KMS-11 (cell line): ENCODE data around the gene BRD4.

Experiments
- H2AFZ ChIP-seq: fragments of 200-600 bp; sonication (generic); 2 replicates; pipeline ENCODE4 v1.6.1; 2016; ENCODE audit warnings: antibody characterized with exemption, mixed run types, low read depth
- H3K27ac ChIP-seq: fragments of 200-600 bp; sonication (generic); 2 replicates; pipeline ENCODE4 v1.6.1; 2016; ENCODE audit warnings: mild to moderate bottlenecking, mixed run types
- H3K27me3 ChIP-seq: fragments of 200-600 bp; sonication (generic); 2 replicates; pipeline ENCODE4 v1.6.1; 2017; ENCODE audit warnings: mild to moderate bottlenecking, low read depth, mixed run types, moderate library complexity; ENCODE audit not compliant: insufficient read depth
- H3K36me3 ChIP-seq: fragments of 200-600 bp; sonication (generic); 2 replicates; pipeline ENCODE4 v1.6.1; 2017; ENCODE audit warnings: mild to moderate bottlenecking, mixed run types; ENCODE audit not compliant: insufficient read depth
- H3K4me1 ChIP-seq: fragments of 200-600 bp; sonication (generic); 2 replicates; pipeline ENCODE4 v1.6.1; 2016; ENCODE audit warnings: mild to moderate bottlenecking, low read depth, mixed run types; ENCODE audit not compliant: poor library complexity, severe bottlenecking
- H3K4me2 ChIP-seq: fragments of 200-600 bp; sonication (generic); 2 replicates; pipeline ENCODE4 v1.7.0; 2016; ENCODE audit warnings: mild to moderate bottlenecking, mixed run types
- H3K4me3 ChIP-seq: fragments of 200-600 bp; sonication (generic); IDR thresholded peaks from 2 replicates; pipeline ENCODE4 v1.6.1; 2017; ENCODE audit warnings: low read depth, low read length, mixed read lengths; ENCODE audit not compliant: insufficient read depth
- H3K79me2 ChIP-seq: fragments of 200-600 bp; sonication (generic); 2 replicates; pipeline ENCODE4 v1.6.1; 2016; ENCODE audit warnings: low read depth, mixed run types; ENCODE audit not compliant: insufficient read depth
- H3K9ac ChIP-seq: fragments of 200-600 bp; sonication (generic); 2 replicates; pipeline ENCODE4 v1.6.1; 2016; ENCODE audit warnings: mild to moderate bottlenecking, mixed run types
- H4K20me1 ChIP-seq: fragments of 200-600 bp; sonication (generic); 2 replicates; pipeline ENCODE4 v1.6.1; 2016; ENCODE audit warnings: mild to moderate bottlenecking, mixed run types; ENCODE audit not compliant: insufficient read depth
- CTCF ChIP-seq: fragments of 200-600 bp; sonication (generic); conservative IDR thresholded peaks from 2 replicates; pipeline ENCODE4 v1.6.1; 2017; ENCODE audit warnings: low read depth, mild to moderate bottlenecking, antibody characterized with exemption, low read length, moderate library complexity, mixed read lengths

Gene BRD4

DNA sequence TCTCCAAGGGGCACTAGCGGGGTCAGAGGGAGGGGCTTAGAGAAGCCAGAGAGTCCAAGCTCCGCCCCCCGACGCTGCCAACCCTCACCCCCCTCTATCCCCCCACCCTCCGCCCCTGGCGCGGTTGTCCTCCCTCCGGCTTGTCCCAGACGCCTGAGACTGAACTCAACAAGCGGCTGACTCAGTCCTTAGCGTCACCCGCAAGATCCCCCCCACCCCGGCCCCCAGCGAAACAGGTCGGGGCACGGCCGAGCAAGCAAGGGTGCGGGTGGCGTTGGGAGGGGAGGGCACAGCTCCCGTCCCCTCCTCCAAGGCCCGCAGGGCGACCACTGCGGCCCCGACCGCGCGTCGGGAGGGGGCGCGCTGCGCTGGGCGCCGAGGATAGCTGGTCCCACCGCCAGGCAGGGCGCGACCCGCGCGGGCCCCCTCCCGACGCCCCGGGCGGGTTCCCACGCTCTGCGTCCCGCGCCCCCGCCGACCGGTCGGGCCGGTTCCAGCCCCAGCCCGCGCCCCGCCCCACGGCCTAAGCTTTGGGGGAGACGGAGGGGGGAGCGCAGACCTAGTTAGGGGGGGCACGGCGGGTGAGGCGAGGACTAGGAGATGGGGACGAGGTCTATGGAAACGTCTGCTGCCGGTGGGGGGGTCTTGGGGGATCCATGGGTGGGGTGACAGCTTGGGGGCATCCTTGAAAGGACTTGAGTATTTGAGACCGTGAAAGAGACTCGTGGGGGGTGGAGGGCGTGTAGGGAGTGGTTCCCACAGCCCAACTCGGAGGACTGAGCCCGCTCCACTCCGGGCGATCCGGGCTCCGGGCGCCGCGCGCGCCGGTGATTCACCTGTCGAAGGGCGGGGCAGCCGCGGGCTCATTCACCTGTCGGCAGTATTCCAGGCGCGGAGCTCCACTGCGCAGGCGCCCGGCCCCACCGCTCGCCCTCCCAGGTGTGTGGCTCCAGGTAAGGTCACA is 136.7 kb downstream of the BRD4 start:
- Histone ChIP-seq H3K4me1 (no peaks in the 10 kb centered on the region), H3K4me3 (no peak overlapping the region), H3K4me2 (no peak overlapping the region), H3K27me3 (peaks cover 13% of the 10 kb centered on the region; the same call in 1 of the 2 replicates), H3K36me3 (no peaks in the 10 kb centered on the region), H2AFZ (no peak overlapping the region), H3K27ac (no peak overlapping the region), H4K20me1 (no peaks in the 10 kb centered on the region), H3K79me2 (no peaks in the 10 kb centered on the region), H3K9ac (no peak overlapping the region)
- TF ChIP-seq CTCF, result no peak

GRCh38 chr19:15194938-15195337 is 137.4 kb downstream of the BRD4 start:
- no peak overlapping the region for H3K27ac ChIP-seq
- no peak overlapping the region for H3K4me2 ChIP-seq
- no peaks in the 10 kb centered on the region for H3K79me2 ChIP-seq
- H2AFZ ChIP-seq, result no peak overlapping the region
- H3K4me1 ChIP-seq, result no peaks in the 10 kb centered on the region
- no peak for TF ChIP-seq CTCF
- peaks cover 20% of the 10 kb centered on the region; the same call in 1 of the 2 replicates for H3K27me3 ChIP-seq
- H3K4me3 ChIP-seq, result no peak overlapping the region
- no peaks in the 10 kb centered on the region for H3K36me3 ChIP-seq
- no peak overlapping the region for H3K9ac ChIP-seq
- no peaks in the 10 kb centered on the region for H4K20me1 ChIP-seq

GRCh38 chr19:15191982-15192381 is 140.4 kb downstream of the BRD4 start:
- Histone ChIP-seq H3K36me3 (no peaks in the 10 kb centered on the region), H3K79me2 (no peaks in the 10 kb centered on the region), H3K4me1 (no peaks in the 10 kb centered on the region), H2AFZ (no peak overlapping the region), H3K9ac (no peak overlapping the region), H3K27ac (no peak overlapping the region), H4K20me1 (no peaks in the 10 kb centered on the region), H3K4me2 (no peak overlapping the region), H3K4me3 (no peak overlapping the region), H3K27me3 (peaks cover 24% of the 10 kb centered on the region)
- TF ChIP-seq CTCF, result no peak

- Histone ChIP-seq H3K27me3 (peaks cover 20% of the 10 kb centered on the region), H3K4me2 (no peak overlapping the region), H3K9ac (no peak overlapping the region), H3K79me2 (no peaks in the 10 kb centered on the region), H3K36me3 (no peaks in the 10 kb centered on the region), H2AFZ (no peak overlapping the region), H4K20me1 (no peaks in the 10 kb centered on the region), H3K4me3 (no peak overlapping the region), H3K27ac (no peak overlapping the region), H3K4me1 (no peaks in the 10 kb centered on the region)
- no peak for TF ChIP-seq CTCF
These were observed 140.8 kb downstream of the BRD4 start for GRCh38 chr19:15191514-15191913.
